ENCODE results near the gene DYDC1.

DYDC1 gene

DNA sequence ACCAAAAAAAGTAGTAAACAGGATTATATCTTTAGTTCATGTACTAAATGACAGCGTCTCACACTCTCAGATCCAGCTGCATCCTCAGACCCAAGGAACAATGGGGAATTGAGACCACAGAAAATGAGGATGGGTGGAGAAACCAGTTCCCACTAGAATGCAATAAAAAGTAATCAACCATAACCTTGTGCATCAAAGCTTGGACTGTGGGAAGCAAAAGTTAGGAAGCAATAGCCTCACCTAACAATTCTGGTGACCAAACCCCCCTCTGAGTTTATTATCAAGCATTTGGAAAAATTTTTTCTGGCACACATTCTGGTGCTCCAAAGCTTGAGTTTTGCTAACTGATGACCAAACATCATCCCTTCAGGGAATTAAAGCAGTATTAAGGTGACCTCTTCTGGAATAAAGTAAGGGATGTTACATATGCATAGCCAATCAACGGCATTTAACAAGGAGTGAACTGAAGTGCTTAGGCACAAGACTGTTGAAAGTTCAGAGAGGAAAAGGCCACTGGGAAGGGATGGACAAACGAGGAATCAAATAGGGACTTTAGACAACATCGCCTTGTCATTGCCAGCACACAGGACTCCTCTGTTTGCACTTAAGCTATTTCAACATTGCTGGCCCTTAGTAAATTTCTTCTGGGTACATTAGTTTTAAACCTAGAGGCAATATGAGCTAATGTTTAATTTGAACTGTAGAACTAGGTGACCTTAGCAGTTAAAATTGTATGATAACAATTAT, 65.9 kb downstream of the DYDC1 start:
- intact Hi-C loops (cut with DNase I): no loop called here
- no peak for DNase-seq

DNA sequence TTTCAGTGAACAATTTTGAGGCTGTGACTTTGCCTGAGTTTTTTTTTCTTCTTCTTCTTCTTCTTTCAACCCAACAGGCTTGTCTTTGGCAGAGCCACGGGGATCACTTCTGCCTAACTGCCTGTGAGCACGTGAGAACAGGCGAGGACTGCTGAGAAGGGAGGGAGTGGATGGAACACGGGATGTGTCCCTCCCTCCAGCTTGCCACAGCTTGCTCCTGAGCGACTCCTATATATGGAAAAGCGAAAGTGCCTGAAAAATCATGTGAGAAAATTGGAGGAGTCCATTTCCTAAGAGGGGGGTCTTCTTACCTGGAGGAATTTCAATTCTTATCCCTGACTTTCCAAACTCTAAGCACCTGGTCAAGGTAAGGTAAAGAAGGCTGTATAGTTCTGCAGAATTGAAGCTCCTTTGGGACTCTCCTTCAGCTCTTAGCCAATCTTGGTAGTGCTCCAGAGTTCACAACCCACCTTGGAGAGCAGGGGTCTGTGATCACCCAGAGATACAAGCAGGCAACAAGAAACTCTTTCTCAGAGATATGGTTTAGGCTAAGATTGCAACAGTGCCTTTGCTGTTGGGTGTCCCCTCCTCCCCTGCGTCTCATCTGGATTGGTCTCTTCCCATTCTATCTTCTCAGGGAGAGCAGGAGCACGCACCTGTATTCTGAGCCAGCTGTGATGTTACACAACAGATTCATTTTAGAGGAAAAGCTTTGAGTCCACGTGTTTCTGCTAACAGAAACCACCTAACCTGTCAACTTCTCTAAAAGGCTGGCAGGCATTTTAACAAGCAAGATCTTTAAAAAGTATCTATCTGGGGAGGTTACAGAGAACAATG, 66.9 kb downstream of the DYDC1 start, which contains the start of gene MAT1A:
TSS of gene MAT1A (minus strand) at position 208 of the 837 bp plus-strand sequence. CDS start 235 bp downstream, outside the sequence.
- peak in 7 of 42 donors; percentile 11 to 56 (median 21) for DNase-seq
- intact Hi-C loops (cut with DNase I): no loop called here

DNA sequence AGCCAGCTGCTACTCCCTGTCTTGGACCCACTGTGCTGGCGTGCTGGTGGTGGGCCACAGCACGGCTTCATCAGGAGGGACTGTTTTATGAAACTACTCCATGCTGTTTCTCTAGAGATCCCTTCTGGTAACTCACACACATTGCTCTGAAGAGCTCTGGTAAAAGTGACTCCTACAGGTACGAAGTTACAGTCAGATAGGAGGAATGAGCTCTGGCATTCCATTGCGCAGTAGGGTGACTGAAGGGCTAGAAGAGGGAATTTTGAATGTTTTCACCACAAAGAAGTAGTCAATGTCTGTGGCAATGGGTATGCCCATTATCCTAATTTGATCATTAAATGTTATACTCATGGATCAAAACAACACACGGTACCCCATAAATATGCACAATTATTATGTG, 67.7 kb downstream of the DYDC1 start:
- intact Hi-C loops (cut with DNase I): no loop called here
- DNase-seq: no peak
